NT2/D1 (cell line): ENCODE results near the gene TGFBR3.

Source experiments
- YY1 ChIP-seq: IDR thresholded peaks from 2 replicates; pipeline ENCODE4 v1.6.1; 2011; ENCODE audit not compliant: insufficient read length, insufficient read depth
- ZNF274 ChIP-seq: IDR thresholded peaks from 2 replicates; pipeline ENCODE4 v1.6.1; 2011; ENCODE audit warnings: mild to moderate bottlenecking, low read depth, low read length

DNA sequence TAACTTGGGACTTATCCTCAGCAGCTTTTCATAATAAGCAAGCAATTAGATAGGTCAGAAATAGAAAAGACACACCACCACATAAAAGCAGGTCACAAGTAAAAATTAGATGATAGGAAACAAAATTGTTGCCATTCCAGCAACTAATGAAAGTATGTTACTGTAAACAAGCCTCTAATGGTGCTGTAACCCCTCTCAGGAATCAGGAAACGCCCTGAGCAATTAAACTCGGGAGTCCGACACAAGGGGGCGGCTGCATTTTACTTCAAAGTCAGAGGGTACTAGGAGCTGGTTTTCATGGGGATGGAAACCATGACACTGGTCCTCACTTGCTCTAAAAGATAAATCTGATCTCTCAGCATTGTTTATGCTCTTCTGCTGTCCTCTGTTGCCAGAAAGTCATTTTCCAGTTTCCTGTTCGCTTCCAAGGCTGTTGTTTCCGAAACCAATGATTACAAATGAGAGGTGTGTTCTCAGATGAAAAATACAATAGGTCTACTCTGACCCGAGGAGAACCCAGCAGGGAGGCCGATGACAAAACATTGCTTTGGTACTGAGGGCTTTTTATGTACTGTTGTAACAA, 93.4 kb downstream of the TGFBR3 start:
- TF ChIP-seq YY1 (no peak), ZNF274 (no peak)
